GM12892 (cell line): ENCODE data around the gene NELL2.

ENCODE experiments used
- DNase-seq: peaks from one replicate; pipeline ENCODE4 v3.0.0; 2011; ENCODE audit not compliant: insufficient read length
- FAIRE-seq: peaks from 2 replicates; lab custom pipeline; 2011; peaks lifted over from hg19 to GRCh38; lab: Jason Lieb, UNC
- POLR2A ChIP-seq: IDR thresholded peaks from 2 replicates; pipeline ENCODE4 v1.6.1; 2011; ENCODE audit warnings: low read depth, low read length, control low read depth
- POLR2AphosphoS5 ChIP-seq: IDR thresholded peaks from 2 replicates; pipeline ENCODE4 v1.6.1; 2011; ENCODE audit warnings: low read depth, low read length, control low read depth
- TAF1 ChIP-seq: IDR thresholded peaks from 2 replicates; pipeline ENCODE4 v1.6.1; 2011; ENCODE audit warnings: low read depth, mild to moderate bottlenecking, control low read depth, low read length, borderline replicate concordance

NELL2 gene

DNA sequence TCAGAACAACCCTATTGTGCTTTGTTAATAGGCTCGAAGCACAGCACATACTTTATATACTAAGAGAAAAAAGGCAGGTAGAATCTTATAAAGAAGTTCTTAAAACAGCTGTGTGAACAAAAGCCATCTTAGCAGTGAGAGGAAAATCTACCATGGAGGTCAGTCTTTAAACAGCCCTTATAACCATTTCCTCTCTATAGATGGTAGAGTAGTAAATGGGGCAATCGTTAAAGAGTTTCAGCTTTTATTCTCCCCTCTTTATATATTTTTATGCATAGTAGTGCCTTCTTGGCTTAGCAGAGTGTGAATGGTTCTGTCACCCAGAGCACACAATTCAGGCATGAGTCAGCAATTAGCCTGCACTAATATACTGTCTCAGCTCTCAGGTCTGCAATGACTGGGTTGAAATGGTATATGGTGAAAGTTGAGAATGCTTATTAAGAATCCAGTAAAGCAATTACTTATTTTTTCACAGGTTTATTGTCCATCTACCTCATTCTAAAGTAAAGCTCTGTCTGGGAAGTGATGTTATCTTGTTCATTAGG, 305.0 kb downstream of the NELL2 start:
- TF ChIP-seq POLR2A (no peak), POLR2AphosphoS5 (no peak), TAF1 (no peak)
- no peak for FAIRE-seq
- no peak for DNase-seq

DNA sequence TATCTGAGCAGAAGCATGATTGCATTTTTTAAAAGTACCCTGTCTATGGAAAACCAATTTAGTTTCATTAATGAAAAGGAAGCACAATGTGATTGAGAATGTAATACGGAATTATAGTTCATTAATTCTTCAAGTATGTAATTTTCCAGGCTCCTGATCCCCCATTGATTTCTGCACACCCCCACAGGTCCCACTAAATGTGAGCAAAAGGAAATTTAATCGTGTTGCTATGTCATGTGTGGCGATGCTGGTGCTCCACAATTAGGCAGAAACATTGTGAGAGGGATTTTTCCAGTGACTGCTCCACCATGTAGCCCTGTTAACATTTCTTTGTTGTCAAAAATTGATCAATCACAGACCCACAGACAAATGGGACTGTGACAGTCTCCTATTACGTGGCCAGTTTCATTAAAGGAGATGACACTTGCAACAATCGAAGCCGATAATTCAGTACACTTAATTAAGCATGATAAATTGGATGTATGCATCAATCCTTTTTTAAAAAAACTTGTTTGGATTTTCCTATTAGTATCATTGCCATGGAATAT, 306.0 kb downstream of the NELL2 start:
- no peak for TF ChIP-seq POLR2A
- TF ChIP-seq TAF1, result no peak
- TF ChIP-seq POLR2AphosphoS5, result no peak
- no peak for DNase-seq
- no peak for FAIRE-seq

DNA sequence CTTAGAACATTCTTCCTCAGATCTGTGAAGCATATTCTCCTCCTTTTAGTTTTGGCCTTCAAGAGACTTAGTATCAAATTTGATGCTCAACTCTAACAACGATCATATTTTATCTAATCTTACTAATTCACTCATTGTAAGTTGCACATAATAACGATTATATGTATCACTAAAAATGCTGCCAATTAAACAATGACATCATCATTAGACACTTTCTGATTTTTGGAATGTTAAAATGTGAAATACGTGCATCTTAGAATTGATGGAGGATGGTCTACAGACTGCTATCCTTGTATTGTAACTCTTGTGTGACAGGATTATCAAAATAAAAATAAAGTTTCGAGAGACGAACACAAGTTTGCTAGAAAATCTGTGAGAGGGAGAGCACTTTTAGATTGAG, 311.0 kb downstream of the NELL2 start:
- DNase-seq (no peak), FAIRE-seq (no peak)
- TF ChIP-seq POLR2A, result no peak
- TF ChIP-seq POLR2AphosphoS5, result no peak
- no peak for TF ChIP-seq TAF1

DNA sequence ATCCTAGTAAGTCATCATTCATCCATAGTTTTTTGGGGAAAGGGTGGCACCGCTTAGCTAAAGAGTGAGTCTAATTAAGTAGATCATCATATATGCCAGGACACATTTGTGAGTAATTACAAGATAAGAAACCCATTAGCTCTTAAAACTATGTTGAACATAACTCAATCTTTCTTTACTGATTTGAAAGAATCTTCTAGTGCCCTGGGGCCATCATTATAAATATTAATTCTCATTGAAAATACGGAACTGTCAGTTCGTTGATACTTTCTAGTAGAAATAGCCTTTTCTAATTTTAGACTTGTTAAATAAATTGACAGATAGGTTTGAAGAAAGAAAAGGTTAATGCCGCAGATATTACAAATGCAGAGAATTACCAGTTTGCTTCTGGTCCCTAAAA, 312.6 kb downstream of the NELL2 start:
- FAIRE-seq (no peak), DNase-seq (no peak)
- TF ChIP-seq POLR2A, result no peak
- TF ChIP-seq POLR2AphosphoS5, result no peak
- no peak for TF ChIP-seq TAF1

DNA sequence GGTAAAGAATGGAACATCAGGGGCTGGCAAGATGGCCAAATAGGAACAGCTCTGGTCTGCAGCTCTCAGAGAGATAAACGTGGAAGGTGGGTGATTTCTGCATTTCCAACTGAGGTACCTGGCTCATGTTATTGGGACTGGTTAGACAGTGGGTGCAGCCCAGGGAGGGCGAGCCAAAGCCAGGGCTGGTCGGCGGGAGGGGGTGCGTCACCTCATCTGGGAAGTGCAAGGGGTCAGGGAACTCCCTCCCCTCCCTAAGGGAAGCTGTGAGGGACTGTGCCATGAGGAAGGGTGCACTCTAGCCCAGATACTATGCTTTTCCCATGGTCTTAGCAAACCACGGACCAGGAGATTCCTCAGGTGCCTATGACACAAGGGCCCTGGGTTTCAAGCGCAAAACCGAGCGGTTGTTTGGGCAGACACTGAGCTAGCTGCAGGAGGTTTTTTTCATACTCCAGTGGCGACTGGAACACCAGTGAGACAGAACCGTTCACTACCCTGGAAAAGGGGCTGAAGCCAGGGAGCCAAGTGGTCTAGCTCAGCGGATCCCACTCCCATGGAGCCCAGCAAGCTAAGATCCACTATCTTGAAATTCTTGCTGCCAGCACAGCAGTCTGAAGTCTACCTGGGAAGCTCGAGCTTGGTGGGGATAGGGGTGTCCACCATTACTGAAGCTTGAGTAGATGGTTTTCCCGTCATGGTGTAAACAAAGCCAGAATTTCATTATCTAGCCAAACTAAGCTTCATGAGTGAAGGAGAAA, 317.6 kb downstream of the NELL2 start:
- TF ChIP-seq TAF1 (no peak), POLR2A (no peak), POLR2AphosphoS5 (no peak)
- no peak for DNase-seq
- FAIRE-seq, result no peak

DNA sequence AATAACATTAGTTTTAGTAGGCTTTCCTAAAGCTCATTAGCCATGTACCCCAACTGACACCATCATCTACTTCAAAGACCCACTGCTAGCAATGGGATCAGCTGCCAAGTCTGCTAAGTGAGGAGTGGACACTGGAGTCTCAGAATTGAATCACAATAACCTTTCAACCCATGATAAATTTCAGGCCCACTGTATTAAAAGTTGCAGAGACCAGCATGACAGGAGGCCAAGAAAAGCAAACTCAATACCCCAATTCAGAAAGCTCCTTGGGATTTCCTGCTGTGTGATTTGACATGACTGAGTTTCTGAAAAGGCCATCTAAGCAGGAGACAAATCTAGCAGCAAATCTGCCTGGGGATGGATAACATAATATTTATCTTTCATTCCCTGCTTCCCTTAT, 320.7 kb downstream of the NELL2 start:
- DNase-seq (no peak), FAIRE-seq (no peak)

DNA sequence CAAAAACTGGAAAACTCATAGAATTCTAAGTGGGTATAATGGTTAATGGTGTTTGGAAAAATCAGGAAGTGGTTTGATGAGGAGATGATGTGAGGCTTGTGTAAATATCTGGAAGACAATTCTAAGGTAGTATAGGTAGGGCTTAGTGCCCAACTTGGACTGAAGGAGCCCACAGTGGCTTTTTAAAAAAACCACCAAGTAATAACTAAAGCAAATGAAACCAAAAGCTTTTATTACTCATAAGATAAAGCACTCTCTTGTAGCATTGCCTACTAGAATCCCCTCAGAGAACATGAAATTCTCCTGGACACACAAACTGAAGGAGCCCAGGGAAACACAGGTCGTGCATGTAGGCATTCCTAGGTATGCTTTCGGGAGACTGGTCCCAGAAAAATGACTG, 324.5 kb downstream of the NELL2 start:
- TF ChIP-seq TAF1 (no peak), POLR2A (no peak), POLR2AphosphoS5 (no peak)
- FAIRE-seq (no peak), DNase-seq (no peak)

More for the DNA sequence above, 320.7 kb downstream of the NELL2 start:
- TF ChIP-seq POLR2A, result no peak
- no peak for TF ChIP-seq TAF1
- no peak for TF ChIP-seq POLR2AphosphoS5

DNA sequence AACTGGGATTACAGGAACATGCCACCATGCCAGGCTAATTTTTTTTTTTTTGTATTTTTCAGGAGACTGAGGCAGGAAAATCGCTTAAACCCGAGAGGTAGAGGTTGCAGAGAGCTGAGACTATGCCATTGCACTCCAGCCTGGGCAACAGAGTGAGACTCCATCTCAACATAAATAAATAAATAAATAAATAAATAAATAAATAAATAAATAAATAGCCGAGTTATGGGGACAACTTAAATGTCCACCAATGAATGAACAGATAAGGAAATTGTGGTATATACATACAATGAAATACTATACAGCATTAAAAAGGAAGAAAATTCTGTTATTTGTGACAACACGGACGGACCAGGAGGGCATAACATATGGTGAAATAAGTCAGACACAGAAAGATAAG, 325.7 kb downstream of the NELL2 start:
- TF ChIP-seq POLR2AphosphoS5 (no peak), TAF1 (no peak), POLR2A (no peak)
- no peak for DNase-seq
- no peak for FAIRE-seq

DNA sequence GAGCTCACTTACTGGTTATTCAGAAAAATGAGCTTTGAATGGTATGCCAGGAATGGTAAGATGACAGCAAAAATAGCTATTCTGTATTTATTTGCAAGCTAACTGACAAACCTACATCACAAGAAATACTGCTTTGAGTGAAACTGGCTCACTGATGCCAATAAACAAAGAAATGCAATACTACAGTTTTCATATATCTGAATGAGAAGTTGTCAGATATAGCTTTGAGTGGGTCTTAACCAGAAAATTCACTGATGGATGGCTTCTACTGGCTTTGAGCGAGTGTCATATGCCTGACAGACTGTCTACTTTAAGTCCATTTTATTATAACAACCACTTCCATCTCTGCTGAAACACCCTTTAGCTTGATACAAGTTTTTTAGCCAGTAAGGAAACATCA, 330.1 kb downstream of the NELL2 start:
- no peak for DNase-seq
- TF ChIP-seq POLR2A (no peak), POLR2AphosphoS5 (no peak), TAF1 (no peak)
- no peak for FAIRE-seq

DNA sequence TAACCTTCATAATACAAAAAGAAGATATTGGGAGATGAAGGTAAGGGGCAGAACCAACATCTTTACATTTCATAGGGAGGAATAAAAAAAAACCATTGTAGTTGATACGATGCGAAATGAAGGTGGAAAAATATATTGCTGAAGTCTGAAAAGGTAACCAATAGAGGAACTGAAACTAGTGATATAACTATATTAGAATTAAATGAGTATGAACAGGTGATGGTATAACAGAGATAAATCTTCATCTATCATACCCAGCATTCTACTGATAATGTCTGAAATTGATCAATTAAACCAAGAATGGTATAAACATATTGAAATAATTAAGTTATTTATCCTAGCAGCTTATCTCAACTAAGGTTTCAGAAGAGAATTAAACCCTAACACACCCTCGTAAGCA, 332.1 kb downstream of the NELL2 start:
- DNase-seq (no peak), FAIRE-seq (no peak)
- TF ChIP-seq POLR2A (no peak), TAF1 (no peak), POLR2AphosphoS5 (no peak)

DNA sequence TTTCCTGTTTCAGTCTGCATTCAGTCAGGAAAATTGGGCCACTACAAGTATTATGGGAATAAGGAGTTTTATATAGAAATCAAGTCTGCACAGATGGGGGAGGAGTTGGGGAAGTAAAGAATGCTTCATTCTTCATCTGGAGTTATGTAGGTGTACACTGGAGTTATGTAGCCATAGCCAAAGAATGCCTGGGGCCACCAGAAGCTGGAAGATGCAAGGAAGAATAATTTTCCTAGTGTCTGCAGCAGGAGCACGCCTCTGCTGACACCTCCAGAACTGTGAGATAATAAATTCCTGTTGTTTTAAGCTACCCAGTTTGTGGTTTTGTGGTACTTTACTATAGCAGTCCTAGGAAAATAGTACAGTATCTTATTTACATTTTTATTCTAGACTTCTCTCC, 333.4 kb downstream of the NELL2 start:
- DNase-seq (no peak), FAIRE-seq (no peak)
- TF ChIP-seq POLR2A (no peak), POLR2AphosphoS5 (no peak), TAF1 (no peak)

DNA sequence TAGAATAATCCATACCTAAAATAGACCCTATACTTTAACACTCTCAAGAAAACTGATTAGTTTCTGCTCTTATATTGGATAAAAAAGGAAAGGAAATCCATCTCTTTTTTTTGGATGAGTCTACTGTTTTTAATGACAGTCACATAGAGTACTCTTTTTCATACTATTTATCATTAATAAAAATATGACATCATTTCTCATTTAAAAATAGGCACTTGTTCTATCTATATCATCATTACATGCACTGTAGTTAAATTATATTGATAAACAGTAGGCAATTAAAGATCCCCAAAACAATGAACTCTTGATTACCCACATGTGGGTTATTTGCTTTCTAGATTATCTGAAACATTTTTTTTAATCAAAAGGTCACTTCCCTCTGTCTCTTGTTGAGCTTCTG, 338.8 kb downstream of the NELL2 start:
- no peak for FAIRE-seq
- DNase-seq, result no peak
- TF ChIP-seq POLR2AphosphoS5, result no peak
- no peak for TF ChIP-seq POLR2A
- no peak for TF ChIP-seq TAF1

DNA sequence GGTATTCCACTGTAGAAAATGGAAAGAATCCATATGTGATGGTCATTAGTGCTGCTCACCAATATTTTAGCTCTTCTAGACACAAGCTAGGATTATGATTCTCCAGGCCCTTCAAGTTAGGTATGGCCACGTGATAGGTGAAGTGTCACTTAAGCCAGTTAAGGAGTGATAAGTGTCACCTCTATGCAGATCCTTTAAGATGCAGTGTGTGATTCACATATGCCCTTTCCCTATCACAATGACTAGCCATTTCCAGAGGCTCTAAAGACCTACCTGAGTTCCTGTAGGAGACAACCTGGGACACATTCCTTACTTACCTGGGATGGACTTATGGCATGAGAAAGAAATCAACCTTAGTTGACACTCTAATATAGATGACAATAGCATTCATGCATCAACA, 343.2 kb downstream of the NELL2 start:
- DNase-seq, result no peak
- no peak for FAIRE-seq
- TF ChIP-seq TAF1, result no peak
- no peak for TF ChIP-seq POLR2AphosphoS5
- TF ChIP-seq POLR2A, result no peak
